K562 (cell line): ENCODE data around the gene KDELR3. TPM values are rescaled to one million over a fixed set of nuclear protein-coding genes. Genes with fewer than 3 reads are reported as not detected.
A peak's percentile ranks its signal among the peaks of the same experiment; 100 is the strongest.

Experiments
- ATAC-seq: fragments of 200-7000 bp; cut with Tn5 transposase; 3 replicates; pipeline ENCODE4 v1.9.1; 2020; ENCODE audit warnings: moderate library complexity
- BruUV-seq: library from RNA; stranded (reverse); fragments of 400-500 nt; replicated peaks from 2 replicates; lab custom pipeline; 2021; lab: Mats Ljungman, UMichigan
- CTCF ChIA-PET: fragments of 300-600 bp; formaldehyde crosslinking; extraction: SDS; loops from one replicate; lab custom pipeline; 2021; ENCODE audit warnings: low intra/inter-chr PET ratio; lab: Yijun Ruan, JAX
- POLR2A ChIA-PET: fragments of 300-600, 350-650 bp; sonication (Branson Sonifier 250); formaldehyde crosslinking; extraction: SDS; loops from one replicate; lab custom pipeline; 2021; ENCODE audit warnings: antibody characterized with exemption, inconsistent platforms; lab: Yijun Ruan, JAX
- DNase-seq, 4 experiments: peaks; one replicate each; pipeline versions ENCODE4 v3.0.0 to v3.0.0-alpha.2; 2011 to 2018; ENCODE audit warnings: low spot score in 3 of 4, mixed read lengths in 3 of 4; ENCODE audit errors: extremely low read depth in 1 of 4
- FAIRE-seq: peaks from 2 replicates; lab custom pipeline; 2011; peaks lifted over from hg19 to GRCh38; lab: Jason Lieb, UNC
- H2AFZ ChIP-seq: 2 replicates; pipeline ENCODE4 v1.6.0; 2011; ENCODE audit warnings: low read depth, low read length, control low read depth, inconsistent platforms
- H3K27ac ChIP-seq: fragments of 200-600 bp; 3 replicates; pipeline ENCODE4 v1.8.0; 2011; ENCODE audit warnings: low read depth, mild to moderate bottlenecking, control low read depth, inconsistent platforms, low read length, moderate library complexity, mixed read lengths; ENCODE audit errors: extremely low read depth
- H3K27me3 ChIP-seq, 2 experiments: fragments of 300-600 bp in 1 of 2; 2 replicates in 1 of 2; 3 replicates in 1 of 2; pipeline versions ENCODE4 v1.6.0 to v1.8.0; 2011; ENCODE audit warnings: inconsistent platforms in 2 of 2, low read length in 2 of 2, mild to moderate bottlenecking in 1 of 2, mixed read lengths in 1 of 2, moderate library complexity in 1 of 2; ENCODE audit not compliant: control insufficient read depth in 2 of 2, insufficient read depth in 2 of 2
- H3K36me3 ChIP-seq: fragments of 300-600 bp; 3 replicates; pipeline ENCODE4 v1.8.0; 2011; ENCODE audit warnings: mild to moderate bottlenecking, low read length, inconsistent platforms; ENCODE audit not compliant: control insufficient read depth, insufficient read depth
- H3K4me1 ChIP-seq, 2 experiments: fragments of 200-600 bp in 1 of 2; replicated peaks in 1 of 2; 2 replicates in 1 of 2; 3 replicates in 1 of 2; pipeline versions ENCODE4 v1.5.1 to v1.8.0; 2011; ENCODE audit warnings: inconsistent platforms in 2 of 2, low read length in 2 of 2, mild to moderate bottlenecking in 1 of 2, mixed read lengths in 1 of 2, moderate library complexity in 1 of 2; ENCODE audit not compliant: control insufficient read depth in 2 of 2, insufficient read depth in 2 of 2
- H3K4me2 ChIP-seq: 2 replicates; pipeline ENCODE4 v1.6.1; 2011; ENCODE audit warnings: low read length, control low read depth, inconsistent platforms, mixed read lengths; ENCODE audit not compliant: insufficient read depth
- H3K4me3 ChIP-seq: fragments of 200-600 bp; sonication (generic), shearing (Covaris generic); 2 replicates; pipeline ENCODE4 v1.5.1; 2016; ENCODE audit warnings: control low read depth, inconsistent platforms
- H3K79me2 ChIP-seq: fragments of 200-600 bp; 3 replicates; pipeline ENCODE4 v1.8.0; 2011; ENCODE audit warnings: low read length, inconsistent platforms; ENCODE audit not compliant: control insufficient read depth, insufficient read depth
- H3K9ac ChIP-seq, 2 experiments: 2 replicates each; pipeline versions ENCODE4 v1.6.0 to v1.6.1; 2011; ENCODE audit warnings: low read depth in 2 of 2, low read length in 2 of 2, control low read depth in 1 of 2, inconsistent platforms in 1 of 2, mild to moderate bottlenecking in 1 of 2, mixed read lengths in 1 of 2; ENCODE audit not compliant: insufficient read depth in 1 of 2
- H3K9me1 ChIP-seq: one replicate; pipeline ENCODE4 v1.6.0; 2011; ENCODE audit warnings: inconsistent platforms, mild to moderate bottlenecking, low read length, moderate library complexity; ENCODE audit not compliant: control insufficient read depth, insufficient read depth
- H3K9me3 ChIP-seq: replicated peaks from 2 replicates; pipeline ENCODE4 v1.5.1; 2011; ENCODE audit warnings: low read depth, low read length, inconsistent platforms; ENCODE audit not compliant: control insufficient read depth, insufficient read depth
- H4K20me1 ChIP-seq: replicated peaks from 2 replicates; pipeline ENCODE4 v1.6.1; 2011; ENCODE audit warnings: low read length, inconsistent platforms, mixed read lengths; ENCODE audit not compliant: control insufficient read depth, insufficient read depth
- BDP1 ChIP-seq: IDR thresholded peaks from 3 replicates; pipeline ENCODE4 v1.6.1; 2011; ENCODE audit not compliant: insufficient read length, insufficient read depth
- KDM5B ChIP-seq: fragments of 200-600 bp; sonication (generic); IDR thresholded peaks from 2 replicates; pipeline ENCODE4 v1.6.1; 2012; ENCODE audit warnings: low read depth, mild to moderate bottlenecking, moderate library complexity, low read length, control low read depth, inconsistent platforms; ENCODE audit not compliant: insufficient replicate concordance
- KLF10 ChIP-seq: fragments of 250-450 bp; sonication (Bioruptor Pico); IDR thresholded peaks from 2 replicates; pipeline ENCODE4 v1.6.1; 2021; ENCODE audit warnings: matching md5 sums
- RNF2 ChIP-seq: sonication (generic); IDR thresholded peaks from 2 replicates; pipeline ENCODE4 v1.6.1; 2016
- TAF15 ChIP-seq: fragments of 200-400 bp; formaldehyde crosslinking; IDR thresholded peaks from 2 replicates; pipeline ENCODE4 v1.6.1; 2017; ENCODE audit warnings: mild to moderate bottlenecking, low read depth, low read length, moderate library complexity
- TRIM28 ChIP-seq: fragments of 450-650 bp; IDR thresholded peaks from 2 replicates; pipeline ENCODE4 v1.6.1; 2017
- ZC3H8 ChIP-seq: fragments of 450-650 bp; IDR thresholded peaks from 2 replicates; pipeline ENCODE4 v1.6.1; 2017
- ZNF507 ChIP-seq: conservative IDR thresholded peaks from 2 replicates; pipeline ENCODE4 v1.6.1; 2017; ENCODE audit warnings: missing genetic modification characterization, missing compliant biosample characterization
- ZNF668 ChIP-seq: fragments of 250-450 bp; sonication (Bioruptor Pico); IDR thresholded peaks from 2 replicates; pipeline ENCODE4 v1.8.0; 2022; ENCODE audit warnings: mild to moderate bottlenecking, inconsistent platforms
- WGBS: fragments of 100-300 bp; shearing (Covaris generic); methylation state at CpG from one replicate; pipeline ENCODE4 v1.1.6; 2016; ENCODE audit warnings: low coverage, mixed read lengths; ENCODE audit not compliant: insufficient coverage; ENCODE audit errors: missing lambda C conversion rate; 5-methylcytosine and 5-hydroxymethylcytosine counted together
- in situ Hi-C: fragments of 300-500 bp; cut with MboI; formaldehyde crosslinking; loops from 4 replicates; pipeline ENCODE4 v1.15.0; 2018; ENCODE audit warnings: inconsistent platforms, mixed read lengths
- intact Hi-C: fragments of 100-400 bp; cut with micrococcal nuclease; formaldehyde crosslinking; loops from 2 replicates; pipeline ENCODE4 v1.14.2; 2022
- polyA plus RNA-seq, 8 experiments: library from polyadenylated mRNA; depleted of rRNA in 4 of 8; stranded (reverse) in 5 of 8; unstranded in 3 of 8; fragments of >200 nt; fragmentation: Nextera tagmentation in 2 of 8; fragmentation: Illumina TruSeq in 1 of 8; extraction: Ambion mirVana in 2 of 8; extraction: Trizol in 1 of 8; gene quantifications; 2 replicates each; pipeline versions ENCODE4 v1.2.1 to v1.2.3, GENCODE V29; 2011 to 2014; ENCODE audit warnings: inconsistent platforms in 1 of 8, missing spikeins in 1 of 8
- total RNA-seq, 7 experiments: library from RNA; depleted of rRNA in 6 of 7; stranded (reverse); fragments of >200 nt in 6 of 7; fragmentation: Illumina TruSeq in 2 of 7; extraction: Trizol in 2 of 7; gene quantifications; 2 replicates each; pipeline versions ENCODE4 v1.2.1 to v1.2.3, GENCODE V29; 2011 to 2021; ENCODE audit warnings: low replicate concordance in 1 of 7
- TF ChIP-seq, protein P1 (sequence below): sonication (generic); formaldehyde crosslinking; IDR thresholded peaks from 2 replicates; pipeline ENCODE4 v1.8.0; 2022; ENCODE audit warnings: mild to moderate bottlenecking, missing genetic modification reagents
- TF ChIP-seq, protein P2 (sequence below): IDR thresholded peaks from 2 replicates; pipeline ENCODE4 v1.6.1; 2014; ENCODE audit warnings: antibody characterized with exemption
- TF ChIP-seq, protein P3 (sequence below): fragments of 450-650 bp; formaldehyde crosslinking; IDR thresholded peaks from 2 replicates; pipeline ENCODE4 v1.4.0; 2020; ENCODE audit warnings: mild to moderate bottlenecking, moderate library complexity
- TF ChIP-seq, protein P4 (sequence below): fragments of 250-450 bp; sonication (Bioruptor Pico); IDR thresholded peaks from 2 replicates; pipeline ENCODE4 v1.4.0; 2020; ENCODE audit warnings: mild to moderate bottlenecking, moderate library complexity, borderline replicate concordance
- TF ChIP-seq, protein P5 (sequence below): sonication (generic); formaldehyde crosslinking; IDR thresholded peaks from 2 replicates; pipeline ENCODE4 v1.8.0; 2022; ENCODE audit warnings: mild to moderate bottlenecking, missing genetic modification reagents

The KDELR3 gene
- total and polyA plus RNA-seq, 9 of the 15 experiments (the other 6 are each of a cell fraction or from before 2014, with no cell fraction given), result 7.1 to 44.8 (median 9.6) TPM

DNA sequence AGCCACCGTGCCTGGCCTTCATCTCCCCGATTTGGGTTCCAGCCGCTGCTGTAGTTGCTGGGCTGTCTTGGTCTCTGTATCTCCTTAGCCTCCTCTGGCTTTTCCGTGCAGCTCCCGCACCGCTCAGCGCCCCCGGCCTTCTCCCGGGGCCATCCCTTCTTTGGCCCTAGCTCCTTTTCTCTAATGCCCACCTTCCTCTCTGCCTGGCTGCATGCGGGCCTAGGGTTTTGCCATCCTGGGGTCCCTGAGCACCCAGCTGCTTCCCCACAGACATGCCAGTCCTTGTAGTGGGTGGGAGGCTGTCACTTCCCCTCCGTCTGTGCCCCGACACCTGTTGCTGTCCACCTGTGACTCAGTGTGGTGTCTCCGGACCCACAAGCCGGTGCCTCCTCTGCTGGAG lies 49.3 kb upstream of the KDELR3 start (continued):
- TF ChIP-seq, protein P1, sequence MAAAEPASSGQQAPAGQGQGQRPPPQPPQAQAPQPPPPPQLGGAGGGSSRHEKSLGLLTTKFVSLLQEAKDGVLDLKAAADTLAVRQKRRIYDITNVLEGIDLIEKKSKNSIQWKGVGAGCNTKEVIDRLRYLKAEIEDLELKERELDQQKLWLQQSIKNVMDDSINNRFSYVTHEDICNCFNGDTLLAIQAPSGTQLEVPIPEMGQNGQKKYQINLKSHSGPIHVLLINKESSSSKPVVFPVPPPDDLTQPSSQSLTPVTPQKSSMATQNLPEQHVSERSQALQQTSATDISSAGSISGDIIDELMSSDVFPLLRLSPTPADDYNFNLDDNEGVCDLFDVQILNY (CRISPR knock-in tag), result no peak
- TF ChIP-seq ZC3H8 (no peak), KLF10 (no peak)

DNA sequence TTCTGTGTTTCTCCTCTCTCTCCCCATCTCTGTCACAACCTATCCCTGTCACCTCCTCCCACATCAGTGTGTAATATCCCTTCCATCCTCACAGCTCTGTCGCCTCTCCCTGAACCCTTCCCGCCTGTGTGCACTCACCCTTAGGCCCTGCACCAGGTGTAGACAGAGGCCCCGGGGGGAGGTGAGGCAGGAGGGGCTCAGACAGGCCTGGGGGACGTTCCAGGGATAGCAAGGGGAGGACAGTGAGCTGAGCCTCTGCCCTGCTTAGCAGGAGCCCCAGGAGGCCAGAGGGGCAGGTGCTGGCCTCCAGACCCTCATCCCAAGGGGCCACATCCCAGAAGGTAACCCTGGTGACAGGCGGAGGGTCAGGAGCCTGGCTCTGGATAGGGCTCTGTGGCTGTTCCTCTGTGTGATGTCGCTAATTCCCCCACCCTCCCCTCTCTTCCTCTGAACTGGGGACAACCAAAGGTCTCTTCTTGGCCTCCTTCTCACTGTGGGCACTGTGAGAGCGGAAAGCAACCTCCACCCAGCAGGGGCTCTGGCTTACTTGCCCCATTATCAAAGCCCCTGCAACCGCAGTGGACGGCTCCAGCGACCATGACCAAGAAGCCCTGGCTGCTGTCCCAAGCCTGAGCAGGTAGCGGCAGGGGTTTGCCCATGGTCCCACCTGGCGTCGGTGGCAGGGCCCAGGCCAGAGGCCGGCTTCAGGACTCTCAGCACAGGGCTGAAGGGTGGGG lies 48.6 kb upstream of the KDELR3 start:
- Histone ChIP-seq H3K9ac (peak overlapping the region in 1 of 2 experiments; percentile 52; a peak in 2 of 4 replicates), H3K9me1 (no peaks in the 10 kb centered on the region), H3K27me3 (no peaks in the 10 kb centered on the region), H3K36me3 (no peaks in the 10 kb centered on the region), H3K27ac (no peak overlapping the region), H3K4me1 (peaks cover 3 to 21% of the 10 kb centered on the region in 2 experiments; a peak in 3 of 5 replicates), H3K4me3 (no peak overlapping the region), H3K9me3 (no peaks in the 10 kb centered on the region), H2AFZ (no peak overlapping the region), H4K20me1 (no peaks in the 10 kb centered on the region), H3K79me2 (no peaks in the 10 kb centered on the region), H3K4me2 (no peak overlapping the region)
- FAIRE-seq (no peak), DNase-seq (no peak), ATAC-seq (no peak; the same call in 1 of the 3 replicates)
- intact Hi-C loops (no loop called here), in situ Hi-C loops (no loop called here)
- ChIA-PET CTCF (no interaction called here), POLR2A (interaction anchor here (1.4 kb wide), 1 partner anchor 21 kb away, joined by 4 read pairs; no protein-coding TSS in a partner anchor)
- 73% methylated on average over 9 of the region's 14 CpGs for WGBS
- no TSS peak for BruUV-seq
- TF ChIP-seq, protein P2, sequence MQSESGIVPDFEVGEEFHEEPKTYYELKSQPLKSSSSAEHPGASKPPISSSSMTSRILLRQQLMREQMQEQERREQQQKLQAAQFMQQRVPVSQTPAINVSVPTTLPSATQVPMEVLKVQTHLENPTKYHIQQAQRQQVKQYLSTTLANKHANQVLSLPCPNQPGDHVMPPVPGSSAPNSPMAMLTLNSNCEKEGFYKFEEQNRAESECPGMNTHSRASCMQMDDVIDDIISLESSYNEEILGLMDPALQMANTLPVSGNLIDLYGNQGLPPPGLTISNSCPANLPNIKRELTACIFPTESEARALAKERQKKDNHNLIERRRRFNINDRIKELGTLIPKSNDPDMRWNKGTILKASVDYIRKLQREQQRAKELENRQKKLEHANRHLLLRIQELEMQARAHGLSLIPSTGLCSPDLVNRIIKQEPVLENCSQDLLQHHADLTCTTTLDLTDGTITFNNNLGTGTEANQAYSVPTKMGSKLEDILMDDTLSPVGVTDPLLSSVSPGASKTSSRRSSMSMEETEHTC, result no peak
- TF ChIP-seq, protein P3, sequence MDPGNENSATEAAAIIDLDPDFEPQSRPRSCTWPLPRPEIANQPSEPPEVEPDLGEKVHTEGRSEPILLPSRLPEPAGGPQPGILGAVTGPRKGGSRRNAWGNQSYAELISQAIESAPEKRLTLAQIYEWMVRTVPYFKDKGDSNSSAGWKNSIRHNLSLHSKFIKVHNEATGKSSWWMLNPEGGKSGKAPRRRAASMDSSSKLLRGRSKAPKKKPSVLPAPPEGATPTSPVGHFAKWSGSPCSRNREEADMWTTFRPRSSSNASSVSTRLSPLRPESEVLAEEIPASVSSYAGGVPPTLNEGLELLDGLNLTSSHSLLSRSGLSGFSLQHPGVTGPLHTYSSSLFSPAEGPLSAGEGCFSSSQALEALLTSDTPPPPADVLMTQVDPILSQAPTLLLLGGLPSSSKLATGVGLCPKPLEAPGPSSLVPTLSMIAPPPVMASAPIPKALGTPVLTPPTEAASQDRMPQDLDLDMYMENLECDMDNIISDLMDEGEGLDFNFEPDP (CRISPR knock-in tag), result no peak
- no peak for TF ChIP-seq KDM5B
- TF ChIP-seq, protein P4, sequence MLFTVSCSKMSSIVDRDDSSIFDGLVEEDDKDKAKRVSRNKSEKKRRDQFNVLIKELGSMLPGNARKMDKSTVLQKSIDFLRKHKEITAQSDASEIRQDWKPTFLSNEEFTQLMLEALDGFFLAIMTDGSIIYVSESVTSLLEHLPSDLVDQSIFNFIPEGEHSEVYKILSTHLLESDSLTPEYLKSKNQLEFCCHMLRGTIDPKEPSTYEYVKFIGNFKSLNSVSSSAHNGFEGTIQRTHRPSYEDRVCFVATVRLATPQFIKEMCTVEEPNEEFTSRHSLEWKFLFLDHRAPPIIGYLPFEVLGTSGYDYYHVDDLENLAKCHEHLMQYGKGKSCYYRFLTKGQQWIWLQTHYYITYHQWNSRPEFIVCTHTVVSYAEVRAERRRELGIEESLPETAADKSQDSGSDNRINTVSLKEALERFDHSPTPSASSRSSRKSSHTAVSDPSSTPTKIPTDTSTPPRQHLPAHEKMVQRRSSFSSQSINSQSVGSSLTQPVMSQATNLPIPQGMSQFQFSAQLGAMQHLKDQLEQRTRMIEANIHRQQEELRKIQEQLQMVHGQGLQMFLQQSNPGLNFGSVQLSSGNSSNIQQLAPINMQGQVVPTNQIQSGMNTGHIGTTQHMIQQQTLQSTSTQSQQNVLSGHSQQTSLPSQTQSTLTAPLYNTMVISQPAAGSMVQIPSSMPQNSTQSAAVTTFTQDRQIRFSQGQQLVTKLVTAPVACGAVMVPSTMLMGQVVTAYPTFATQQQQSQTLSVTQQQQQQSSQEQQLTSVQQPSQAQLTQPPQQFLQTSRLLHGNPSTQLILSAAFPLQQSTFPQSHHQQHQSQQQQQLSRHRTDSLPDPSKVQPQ (CRISPR knock-in tag), result no peak
- TF ChIP-seq BDP1, result no peak
- TF ChIP-seq, protein P5, sequence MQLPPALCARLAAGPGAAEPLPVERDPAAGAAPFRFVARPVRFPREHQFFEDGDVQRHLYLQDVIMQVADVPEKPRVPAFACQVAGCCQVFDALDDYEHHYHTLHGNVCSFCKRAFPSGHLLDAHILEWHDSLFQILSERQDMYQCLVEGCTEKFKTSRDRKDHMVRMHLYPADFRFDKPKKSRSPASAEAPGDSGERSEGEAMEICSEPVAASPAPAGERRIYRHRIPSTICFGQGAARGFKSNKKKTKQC (CRISPR knock-in tag), result no peak
- no peak for TF ChIP-seq ZNF507 (tag)
- TF ChIP-seq TAF15, result no peak
- no peak for TF ChIP-seq RNF2
- TF ChIP-seq ZNF668 (CRISPR knock-in tag), result no peak
- TF ChIP-seq TRIM28, result no peak
